Naive B cell (primary cell): ENCODE measurements around the gene TBCEL. TPM values are rescaled to one million over a fixed set of nuclear protein-coding genes. Genes with fewer than 3 reads are reported as not detected.

Experiments
- ATAC-seq, 2 donors: fragments of 150-1000 bp; cut with Tn5 transposase; 2 replicates each; pipeline ENCODE4 v1.10.0; 2021; ENCODE audit warnings: low read depth in 2 of 2, mild to moderate bottlenecking in 2 of 2, moderate library complexity in 2 of 2
- DNase-seq: peaks from one replicate; pipeline ENCODE4 v3.0.0; 2022
- H3K27ac Mint-ChIP-seq, 6 donors: one replicate each; pipeline ENCODE4 v1.8.0; 2020 to 2022; ENCODE audit warnings: mild to moderate bottlenecking in 6 of 6, mixed read lengths in 6 of 6, moderate library complexity in 5 of 6, inconsistent platforms in 2 of 6
- H3K27me3 Mint-ChIP-seq, 3 donors: one replicate each; pipeline ENCODE4 v1.8.0; 2021 to 2022; ENCODE audit warnings: mixed read lengths in 3 of 3, mild to moderate bottlenecking in 1 of 3
- H3K36me3 Mint-ChIP-seq, 2 donors: one replicate each; pipeline ENCODE4 v1.8.0; 2020 to 2022; ENCODE audit warnings: mixed read lengths in 2 of 2, inconsistent platforms in 1 of 2, mild to moderate bottlenecking in 1 of 2
- H3K4me1 Mint-ChIP-seq, 3 donors: one replicate each; pipeline ENCODE4 v1.8.0; 2020 to 2022; ENCODE audit warnings: mixed read lengths in 3 of 3, inconsistent platforms in 1 of 3, mild to moderate bottlenecking in 1 of 3, moderate library complexity in 1 of 3
- H3K4me3 Mint-ChIP-seq, 8 donors: one replicate each; pipeline ENCODE4 v1.8.0; 2020 to 2022; ENCODE audit warnings: mild to moderate bottlenecking in 8 of 8, mixed read lengths in 8 of 8, moderate library complexity in 8 of 8, inconsistent platforms in 2 of 8
- H3K9me3 Mint-ChIP-seq, 7 donors: one replicate each; pipeline ENCODE4 v1.8.0; 2020 to 2022; ENCODE audit warnings: mixed read lengths in 7 of 7, mild to moderate bottlenecking in 5 of 7, inconsistent platforms in 2 of 7, moderate library complexity in 1 of 7
- polyA plus RNA-seq, 6 donors: library from polyadenylated mRNA; unstranded; fragments of 300-500 nt; fragmentation: Illumina TruSeq; gene quantifications; one replicate each; pipeline ENCODE4 v1.2.3, GENCODE V29; 2021; ENCODE audit warnings: low read depth in 6 of 6

TBCEL gene
- polyA plus RNA-seq, 6 donors from 2014 or later: 2.0 to 6.0 (median 4.0) TPM; not detected in 1

- ATAC-seq: no peak
- H3K4me3 Mint-ChIP-seq: no peak overlapping the region
Observed at GRCh38 chr11:121057922-121058321, 34.0 kb downstream of the TBCEL start.

GRCh38 chr11:121058941-121059340 is 35.0 kb downstream of the TBCEL start:
- Mint-ChIP-seq H3K27me3 (no peaks in the 10 kb centered on the region), H3K9me3 (no peaks in the 10 kb centered on the region), H3K4me3 (no peak overlapping the region), H3K4me1 (no peaks in the 10 kb centered on the region), H3K36me3 (peaks cover 32 to 48% of the 10 kb centered on the region in 2 donors), H3K27ac (no peak overlapping the region)
- ATAC-seq: no peak
- DNase-seq: no peak

More at GRCh38 chr11:121057922-121058321, 34.0 kb downstream of the TBCEL start:
- peaks cover 32 to 41% of the 10 kb centered on the region in 2 donors for H3K36me3 Mint-ChIP-seq
- H3K27me3 Mint-ChIP-seq: no peaks in the 10 kb centered on the region
- H3K27ac Mint-ChIP-seq: no peak overlapping the region
- DNase-seq: no peak
- no peaks in the 10 kb centered on the region for H3K9me3 Mint-ChIP-seq
- H3K4me1 Mint-ChIP-seq: no peaks in the 10 kb centered on the region

GRCh38 chr11:121059605-121060004 is 35.7 kb downstream of the TBCEL start:
- Mint-ChIP-seq H3K27me3 (no peaks in the 10 kb centered on the region), H3K4me3 (no peak overlapping the region), H3K36me3 (peaks cover 26 to 42% of the 10 kb centered on the region in 2 donors), H3K4me1 (no peaks in the 10 kb centered on the region), H3K9me3 (no peaks in the 10 kb centered on the region), H3K27ac (no peak overlapping the region)
- ATAC-seq: no peak
- no peak for DNase-seq

- Mint-ChIP-seq H3K9me3 (no peaks in the 10 kb centered on the region), H3K4me3 (no peak overlapping the region), H3K27me3 (no peaks in the 10 kb centered on the region), H3K27ac (no peak overlapping the region), H3K4me1 (no peaks in the 10 kb centered on the region), H3K36me3 (peaks cover 16 to 37% of the 10 kb centered on the region in 2 donors)
- no peak for ATAC-seq
- no peak for DNase-seq
Observed at GRCh38 chr11:121063728-121064127, 39.8 kb downstream of the TBCEL start.

- no peaks in the 10 kb centered on the region for H3K27me3 Mint-ChIP-seq
- H3K36me3 Mint-ChIP-seq: peaks cover 29 to 38% of the 10 kb centered on the region in 2 donors
- H3K4me1 Mint-ChIP-seq: peaks cover 0 to 9% (median 3%) of the 10 kb centered on the region in 3 donors
- no peak overlapping the region for H3K4me3 Mint-ChIP-seq
- H3K9me3 Mint-ChIP-seq: peaks cover 0 to 6% (median 4%) of the 10 kb centered on the region in 7 donors
- ATAC-seq: no peak
- no peak for DNase-seq
- no peak overlapping the region for H3K27ac Mint-ChIP-seq
Observed at GRCh38 chr11:121066623-121067022, 42.7 kb downstream of the TBCEL start.

- Mint-ChIP-seq H3K27me3 (no peaks in the 10 kb centered on the region), H3K36me3 (peaks cover 29 to 40% of the 10 kb centered on the region in 2 donors)
Observed at GRCh38 chr11:121067026-121067425, 43.1 kb downstream of the TBCEL start.

GRCh38 chr11:121067453-121067852 is 43.6 kb downstream of the TBCEL start:
- Mint-ChIP-seq H3K36me3 (peaks cover 29 to 41% of the 10 kb centered on the region in 2 donors), H3K9me3 (peaks cover 0 to 6% (median 4%) of the 10 kb centered on the region in 7 donors), H3K4me1 (peaks cover 0 to 12% (median 6%) of the 10 kb centered on the region in 3 donors), H3K27ac (no peak overlapping the region), H3K4me3 (no peak overlapping the region), H3K27me3 (no peaks in the 10 kb centered on the region)
- ATAC-seq (no peak), DNase-seq (no peak)

More at GRCh38 chr11:121067026-121067425, 43.1 kb downstream of the TBCEL start:
- DNase-seq (no peak), ATAC-seq (no peak)
- Mint-ChIP-seq H3K9me3 (peaks cover 0 to 6% (median 4%) of the 10 kb centered on the region in 7 donors), H3K27ac (no peak overlapping the region), H3K4me3 (no peak overlapping the region), H3K4me1 (peaks cover 0 to 12% (median 6%) of the 10 kb centered on the region in 3 donors)

- H3K4me1 Mint-ChIP-seq: peaks cover 0 to 12% (median 6%) of the 10 kb centered on the region in 3 donors
- peaks cover 0 to 6% (median 4%) of the 10 kb centered on the region in 7 donors for H3K9me3 Mint-ChIP-seq
- no peak for DNase-seq
- H3K36me3 Mint-ChIP-seq: peaks cover 27 to 41% of the 10 kb centered on the region in 2 donors
- no peak overlapping the region for H3K4me3 Mint-ChIP-seq
- no peaks in the 10 kb centered on the region for H3K27me3 Mint-ChIP-seq
- H3K27ac Mint-ChIP-seq: peak overlapping the region in 1 of 6 donors; percentile 12
- ATAC-seq: no peak
Observed at GRCh38 chr11:121067962-121068647, 44.2 kb downstream of the TBCEL start.

GRCh38 chr11:121068787-121069186 is 44.9 kb downstream of the TBCEL start:
- H3K36me3 Mint-ChIP-seq: peaks cover 20 to 35% of the 10 kb centered on the region in 2 donors
- ATAC-seq (no peak), DNase-seq (no peak)
- peaks cover 0 to 12% (median 6%) of the 10 kb centered on the region in 3 donors for H3K4me1 Mint-ChIP-seq
- no peaks in the 10 kb centered on the region for H3K27me3 Mint-ChIP-seq
- H3K9me3 Mint-ChIP-seq: peaks cover 0 to 6% (median 4%) of the 10 kb centered on the region in 7 donors
- H3K4me3 Mint-ChIP-seq: no peak overlapping the region
- H3K27ac Mint-ChIP-seq: peak overlapping the region in 2 of 6 donors; percentile 13 to 29

GRCh38 chr11:121070951-121071845 is 47.3 kb downstream of the TBCEL start:
- H3K4me1 Mint-ChIP-seq: peaks cover 0 to 12% (median 6%) of the 10 kb centered on the region in 3 donors
- ATAC-seq (no peak), DNase-seq (no peak)
- H3K27ac Mint-ChIP-seq: peak overlapping the region in 2 of 6 donors; percentile 8 to 12
- H3K27me3 Mint-ChIP-seq: no peaks in the 10 kb centered on the region
- no peak overlapping the region for H3K4me3 Mint-ChIP-seq
- peaks cover 0 to 6% (median 4%) of the 10 kb centered on the region in 7 donors for H3K9me3 Mint-ChIP-seq
- H3K36me3 Mint-ChIP-seq: peaks cover 30 to 47% of the 10 kb centered on the region in 2 donors

- H3K27ac Mint-ChIP-seq: peak overlapping the region in 2 of 6 donors; percentile 8 to 36
- H3K27me3 Mint-ChIP-seq: no peaks in the 10 kb centered on the region
- H3K4me3 Mint-ChIP-seq: no peak overlapping the region
- H3K4me1 Mint-ChIP-seq: peaks cover 0 to 12% (median 6%) of the 10 kb centered on the region in 3 donors
- peaks cover 30 to 41% of the 10 kb centered on the region in 2 donors for H3K36me3 Mint-ChIP-seq
- no peak for DNase-seq
- peaks cover 0 to 6% (median 4%) of the 10 kb centered on the region in 7 donors for H3K9me3 Mint-ChIP-seq
- no peak for ATAC-seq
Observed at GRCh38 chr11:121071846-121072450, 48.0 kb downstream of the TBCEL start.

- H3K27ac Mint-ChIP-seq: no peak overlapping the region
- H3K27me3 Mint-ChIP-seq: no peaks in the 10 kb centered on the region
- DNase-seq (no peak), ATAC-seq (no peak)
- H3K36me3 Mint-ChIP-seq: peaks cover 22 to 37% of the 10 kb centered on the region in 2 donors
- H3K9me3 Mint-ChIP-seq: peaks cover 0 to 1% (median 0%) of the 10 kb centered on the region in 7 donors
- H3K4me3 Mint-ChIP-seq: no peak overlapping the region
- no peaks in the 10 kb centered on the region for H3K4me1 Mint-ChIP-seq
Observed at GRCh38 chr11:121081321-121081720, 57.4 kb downstream of the TBCEL start.

GRCh38 chr11:121082219-121082618 is 58.3 kb downstream of the TBCEL start:
- DNase-seq: no peak
- peaks cover 0 to 1% (median 0%) of the 10 kb centered on the region in 7 donors for H3K9me3 Mint-ChIP-seq
- H3K4me1 Mint-ChIP-seq: no peaks in the 10 kb centered on the region
- no peak overlapping the region for H3K27ac Mint-ChIP-seq
- no peak overlapping the region for H3K4me3 Mint-ChIP-seq
- H3K36me3 Mint-ChIP-seq: peaks cover 28 to 46% of the 10 kb centered on the region in 2 donors
- no peaks in the 10 kb centered on the region for H3K27me3 Mint-ChIP-seq
- no peak for ATAC-seq
